ENCODE measurements around the gene BTBD16. TPM values are rescaled to one million over a fixed set of nuclear protein-coding genes. Genes with fewer than 3 reads are reported as not detected.

The BTBD16 gene
- total RNA-seq, 1 donor = not detected

- Histone ChIP-seq H3K79me2 (ENCODE audit: insufficient read depth, low read length) (no peaks in the 10 kb centered on the region), H3K27me3 (ENCODE audit: insufficient read depth, low read length) (peaks cover 16% of the 10 kb centered on the region), H3K27ac (ENCODE audit: low read depth, low read length) (no peak overlapping the region), H3K9me3 (ENCODE audit: low read depth, low read length) (no peaks in the 10 kb centered on the region), H4K20me1 (ENCODE audit: insufficient read depth, low read length) (no peaks in the 10 kb centered on the region), H3K4me1 (ENCODE audit: insufficient read depth, low read length) (peaks cover 3% of the 10 kb centered on the region), H3K4me3 (ENCODE audit: insufficient read depth, low read length) (no peak overlapping the region), H3K4me2 (ENCODE audit: insufficient read depth, low read length) (no peak overlapping the region), H2AFZ (ENCODE audit: low read length) (no peak overlapping the region), H3K36me3 (ENCODE audit: insufficient read depth, low read length) (no peaks in the 10 kb centered on the region)
- no peak for DNase-seq (ENCODE audit: insufficient read length, low spot score, missing footprints)
- TF ChIP-seq CTCF (IDR thresholded peaks at IDR 0.05; ENCODE audit: extremely low read depth, low read depth, low read length) = no peak
Observed at GRCh38 chr10:122349758-122350369, 78.8 kb downstream of the BTBD16 start.

- Histone ChIP-seq H3K79me2 (ENCODE audit: insufficient read depth, low read length) (no peaks in the 10 kb centered on the region), H3K27ac (ENCODE audit: low read depth, low read length) (no peak overlapping the region), H3K4me3 (ENCODE audit: insufficient read depth, low read length) (no peak overlapping the region), H4K20me1 (ENCODE audit: insufficient read depth, low read length) (no peaks in the 10 kb centered on the region), H3K36me3 (ENCODE audit: insufficient read depth, low read length) (no peaks in the 10 kb centered on the region), H2AFZ (ENCODE audit: low read length) (no peak overlapping the region), H3K4me1 (ENCODE audit: insufficient read depth, low read length) (no peaks in the 10 kb centered on the region), H3K4me2 (ENCODE audit: insufficient read depth, low read length) (no peak overlapping the region), H3K27me3 (ENCODE audit: insufficient read depth, low read length) (peaks cover 16% of the 10 kb centered on the region), H3K9me3 (ENCODE audit: low read depth, low read length) (no peaks in the 10 kb centered on the region)
- no peak for DNase-seq (ENCODE audit: insufficient read length, low spot score, missing footprints)
- TF ChIP-seq CTCF (IDR thresholded peaks at IDR 0.05; ENCODE audit: extremely low read depth, low read depth, low read length) = no peak
Observed at GRCh38 chr10:122350893-122351292, 79.8 kb downstream of the BTBD16 start.

GRCh38 chr10:122352817-122353525 lies 81.9 kb downstream of the BTBD16 start:
- Histone ChIP-seq H3K9me3 (ENCODE audit: low read depth, low read length) (no peaks in the 10 kb centered on the region), H3K27me3 (ENCODE audit: insufficient read depth, low read length) (peaks cover 16% of the 10 kb centered on the region), H2AFZ (ENCODE audit: low read length) (no peak overlapping the region), H3K4me2 (ENCODE audit: insufficient read depth, low read length) (no peak overlapping the region), H3K4me3 (ENCODE audit: insufficient read depth, low read length) (no peak overlapping the region), H3K36me3 (ENCODE audit: insufficient read depth, low read length) (no peaks in the 10 kb centered on the region), H4K20me1 (ENCODE audit: insufficient read depth, low read length) (no peaks in the 10 kb centered on the region), H3K27ac (ENCODE audit: low read depth, low read length) (no peak overlapping the region), H3K4me1 (ENCODE audit: insufficient read depth, low read length) (no peaks in the 10 kb centered on the region), H3K79me2 (ENCODE audit: insufficient read depth, low read length) (no peaks in the 10 kb centered on the region)
- no peak for TF ChIP-seq CTCF (IDR thresholded peaks at IDR 0.05; ENCODE audit: extremely low read depth, low read depth, low read length)
- DNase-seq (ENCODE audit: insufficient read length, low spot score, missing footprints) = no peak

GRCh38 chr10:122354383-122354782 lies 83.3 kb downstream of the BTBD16 start:
- H2AFZ ChIP-seq (ENCODE audit: low read length) = no peak overlapping the region
- peaks cover 16% of the 10 kb centered on the region for H3K27me3 ChIP-seq (ENCODE audit: insufficient read depth, low read length)
- H3K4me1 ChIP-seq (ENCODE audit: insufficient read depth, low read length) = no peaks in the 10 kb centered on the region
- no peaks in the 10 kb centered on the region for H3K9me3 ChIP-seq (ENCODE audit: low read depth, low read length)
- no peaks in the 10 kb centered on the region for H3K79me2 ChIP-seq (ENCODE audit: insufficient read depth, low read length)
- TF ChIP-seq CTCF (IDR thresholded peaks at IDR 0.05; ENCODE audit: extremely low read depth, low read depth, low read length) = no peak
- H3K4me3 ChIP-seq (ENCODE audit: insufficient read depth, low read length) = no peak overlapping the region
- no peaks in the 10 kb centered on the region for H3K36me3 ChIP-seq (ENCODE audit: insufficient read depth, low read length)
- DNase-seq (ENCODE audit: insufficient read length, low spot score, missing footprints) = no peak
- no peak overlapping the region for H3K4me2 ChIP-seq (ENCODE audit: insufficient read depth, low read length)
- no peak overlapping the region for H3K27ac ChIP-seq (ENCODE audit: low read depth, low read length)
- no peaks in the 10 kb centered on the region for H4K20me1 ChIP-seq (ENCODE audit: insufficient read depth, low read length)
